GM18520 (cell line): ENCODE data around the gene TMC4.

Source experiments
- ATAC-seq: cut with Tn5 transposase; IDR thresholded peaks from one replicate; pipeline ENCODE4 v1.9.1; 2021; ENCODE audit not compliant: unreplicated experiment

The TMC4 gene

DNA sequence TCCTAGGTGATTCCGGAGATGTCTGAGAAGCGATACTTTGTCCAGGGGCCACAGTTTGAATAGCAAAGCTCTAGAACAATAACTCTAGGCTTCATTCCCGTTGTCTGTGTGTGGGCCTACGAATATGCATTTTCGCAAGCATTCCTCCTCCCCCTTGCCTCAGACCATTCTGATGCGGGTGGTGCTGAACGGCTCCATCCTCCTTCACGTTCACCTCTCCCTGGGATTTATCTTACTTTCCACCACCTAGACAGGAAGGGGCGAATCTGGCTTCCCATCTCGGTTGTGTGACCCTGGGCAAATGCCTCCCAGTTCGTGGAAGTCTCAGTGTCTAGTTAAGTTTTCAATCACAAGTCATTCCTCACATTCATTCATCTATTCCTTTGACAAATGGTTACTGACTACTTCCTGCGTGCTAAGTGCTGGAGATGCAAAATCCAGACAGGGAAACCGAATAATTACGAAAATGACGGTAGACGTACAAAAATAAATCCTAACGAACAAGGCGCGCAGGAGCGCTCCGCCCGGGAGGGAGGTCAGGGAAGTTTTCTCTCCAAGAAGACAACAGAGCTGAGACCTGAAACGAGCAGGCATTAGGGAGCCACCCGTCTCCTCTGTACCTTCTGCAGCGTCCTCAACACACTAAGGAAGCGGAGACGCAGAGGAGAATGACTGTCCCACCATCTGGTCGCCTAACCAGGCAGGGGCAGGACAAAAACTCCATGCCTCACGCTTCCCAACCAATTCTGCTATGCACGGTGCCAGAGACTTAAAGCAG, 36.7 kb downstream of the TMC4 start:
- ATAC-seq = no peak

DNA sequence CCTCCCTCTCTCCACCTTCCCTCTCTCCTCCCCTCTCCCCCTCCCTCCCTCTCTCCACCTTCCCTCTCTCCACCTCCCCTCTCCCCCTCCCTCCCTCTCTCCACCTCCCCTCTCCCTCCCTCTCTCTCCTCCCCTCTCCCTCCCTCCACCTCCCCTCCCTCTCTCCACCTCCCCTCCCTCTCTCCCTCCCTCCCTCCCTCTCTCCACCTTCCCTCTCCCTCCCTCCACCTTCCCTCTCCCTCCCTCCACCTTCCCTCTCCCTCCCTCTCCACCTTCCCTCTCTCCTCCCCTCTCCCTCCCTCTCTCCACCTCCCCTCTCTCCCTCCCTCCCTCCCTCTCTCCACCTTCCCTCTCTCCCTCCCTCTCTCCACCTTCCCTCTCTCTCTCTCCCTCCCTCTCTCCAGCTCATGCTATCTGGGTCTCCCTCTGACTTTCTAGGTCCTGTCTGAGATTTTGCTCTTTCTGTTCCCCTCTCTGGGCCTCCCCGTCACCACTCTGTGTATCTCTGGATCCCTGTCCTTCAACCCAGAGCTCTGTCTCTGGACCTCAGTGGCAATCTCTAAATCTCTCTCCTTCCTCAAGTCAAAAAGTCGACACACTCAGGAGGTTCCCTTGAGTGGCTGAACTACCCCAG, 38.9 kb downstream of the TMC4 start:
- ATAC-seq = no peak

DNA sequence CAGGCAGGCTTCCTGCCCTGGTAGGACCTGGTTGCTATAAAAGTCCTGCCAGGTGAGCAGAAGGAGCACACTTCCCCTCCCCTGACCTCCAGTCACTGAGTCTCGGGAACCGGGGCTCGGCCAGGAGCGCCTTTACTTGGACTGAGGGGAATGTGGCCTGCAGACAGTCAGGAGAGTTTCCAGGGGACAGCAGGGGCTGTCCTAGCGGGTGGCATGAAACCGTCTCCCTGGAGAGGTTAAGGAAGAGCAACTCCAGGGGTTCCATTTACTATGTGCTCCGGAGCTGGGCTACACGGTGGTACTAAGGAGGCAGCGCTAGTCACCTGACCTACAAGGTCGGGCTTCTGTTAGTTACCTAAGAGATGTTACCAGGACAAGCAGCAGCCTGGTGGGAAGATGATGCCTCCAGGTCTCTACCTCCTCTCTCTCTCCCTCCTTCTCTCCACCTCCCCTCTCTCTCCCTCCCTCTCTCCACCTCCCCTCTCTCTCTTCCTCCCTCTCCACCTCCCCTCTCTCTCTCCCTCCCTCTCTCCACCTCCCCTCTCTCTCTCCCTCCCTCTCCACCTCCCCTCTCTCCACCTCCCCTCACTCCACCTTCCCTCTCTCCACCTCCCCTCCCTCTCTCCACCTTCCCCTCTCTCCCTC, 39.5 kb downstream of the TMC4 start:
- ATAC-seq = no peak

DNA sequence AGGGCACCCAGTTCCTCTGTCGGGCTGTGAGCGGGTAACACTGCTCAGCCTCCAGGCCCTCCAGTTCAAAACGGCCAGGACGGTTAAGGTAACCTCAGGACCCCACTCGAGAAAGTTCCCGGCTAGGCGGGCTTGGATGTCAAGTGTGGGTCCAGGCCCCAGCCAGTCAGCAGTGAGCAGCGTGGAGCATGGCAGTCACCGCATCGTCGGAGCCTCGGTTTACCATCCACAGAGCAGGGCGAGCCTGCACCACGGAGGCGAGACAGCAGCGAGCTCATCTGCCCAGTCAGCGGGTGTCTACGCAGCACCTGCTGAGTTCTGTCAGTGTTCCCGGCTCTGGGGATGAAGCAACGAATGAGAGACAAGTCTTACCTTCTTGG, 43.4 kb downstream of the TMC4 start:
- no peak for ATAC-seq

DNA sequence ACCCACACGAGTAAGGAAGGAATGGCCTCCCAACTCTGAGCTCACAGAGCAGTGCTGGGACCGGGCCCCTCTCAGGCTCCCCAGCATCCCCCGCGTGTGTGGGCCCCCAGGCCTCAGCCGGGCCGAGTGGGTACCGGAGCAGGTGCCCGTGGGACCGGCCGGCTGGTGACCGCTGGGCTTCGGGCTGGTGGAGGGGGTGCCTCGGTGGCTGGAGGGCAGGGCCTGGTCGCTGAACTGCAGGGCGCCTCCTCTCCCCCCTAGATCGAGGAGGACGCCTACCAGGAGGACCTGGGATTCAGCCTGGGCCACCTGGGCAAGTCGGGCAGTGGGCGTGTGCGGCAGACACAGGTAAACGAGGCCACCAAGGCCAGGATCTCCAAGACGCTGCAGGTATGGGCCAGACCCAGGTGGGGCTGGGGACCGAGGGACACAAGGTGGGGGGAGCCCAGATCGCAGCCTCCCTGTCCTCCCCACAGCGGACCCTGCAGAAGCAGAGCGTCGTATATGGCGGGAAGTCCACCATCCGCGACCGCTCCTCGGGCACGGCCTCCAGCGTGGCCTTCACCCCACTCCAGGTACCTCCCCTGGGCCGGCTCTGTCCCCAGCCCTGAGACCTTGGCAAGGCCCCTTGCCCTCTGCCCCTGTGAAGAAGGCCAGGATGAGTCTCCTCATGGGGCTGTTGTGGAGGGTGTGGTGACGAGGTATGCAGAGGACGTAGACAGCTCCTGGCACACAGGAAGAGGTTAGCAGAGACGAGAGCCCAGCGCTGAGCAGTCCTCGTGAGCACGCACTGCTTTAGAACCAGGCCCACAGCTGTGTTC, 44.0 kb downstream of the TMC4 start:
- no peak for ATAC-seq

DNA sequence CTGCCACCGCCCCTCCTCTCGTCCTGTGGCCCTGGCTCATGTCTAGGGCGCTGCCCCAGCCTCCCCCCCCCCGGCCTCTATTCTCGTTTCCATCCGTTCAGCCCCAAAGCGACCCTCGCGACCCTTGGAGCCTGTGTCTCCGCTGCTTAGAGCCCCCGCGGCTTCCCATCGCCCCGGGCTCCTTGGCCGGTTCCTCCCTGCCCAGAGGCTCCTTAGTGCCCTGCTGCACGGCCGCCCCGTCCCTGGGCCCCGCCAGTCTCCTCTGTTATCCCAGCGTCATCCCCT, 44.6 kb downstream of the TMC4 start:
- ATAC-seq = no peak

DNA sequence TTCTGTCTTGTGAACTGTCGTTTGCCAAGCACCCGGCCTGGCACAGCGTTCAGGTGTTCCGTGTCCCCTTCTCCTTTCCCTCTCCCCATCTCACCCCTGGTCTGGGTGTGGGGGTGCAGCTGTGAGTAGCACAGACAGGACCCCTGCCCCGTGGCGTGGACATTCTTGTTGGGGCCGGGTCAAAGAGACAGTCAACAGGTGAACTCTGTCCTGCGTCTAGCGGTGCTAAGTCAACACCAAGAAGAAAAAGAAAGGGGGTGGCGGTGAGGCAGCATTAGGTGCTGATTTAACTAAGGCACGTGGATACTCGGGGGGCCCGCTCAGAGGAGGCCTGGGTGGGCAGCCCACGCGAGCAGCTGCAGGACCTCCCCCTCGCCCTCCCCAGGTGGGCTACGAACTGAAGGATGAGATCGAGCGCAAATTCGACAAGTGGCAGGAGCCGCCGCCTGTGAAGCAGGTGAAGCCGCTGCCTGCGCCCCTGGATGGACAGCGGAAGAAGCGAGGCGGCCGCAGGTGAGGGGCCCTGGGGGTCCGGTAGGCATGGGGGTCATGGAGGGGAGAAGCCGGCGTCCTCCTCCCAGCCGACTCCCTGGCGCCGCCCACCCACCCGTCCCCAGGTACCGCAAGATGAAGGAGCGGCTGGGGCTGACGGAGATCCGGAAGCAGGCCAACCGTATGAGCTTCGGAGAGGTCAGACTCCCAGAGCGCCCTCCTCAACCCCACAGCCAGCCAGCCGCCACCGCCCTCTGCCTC, 45.1 kb downstream of the TMC4 start:
- no peak for ATAC-seq

DNA sequence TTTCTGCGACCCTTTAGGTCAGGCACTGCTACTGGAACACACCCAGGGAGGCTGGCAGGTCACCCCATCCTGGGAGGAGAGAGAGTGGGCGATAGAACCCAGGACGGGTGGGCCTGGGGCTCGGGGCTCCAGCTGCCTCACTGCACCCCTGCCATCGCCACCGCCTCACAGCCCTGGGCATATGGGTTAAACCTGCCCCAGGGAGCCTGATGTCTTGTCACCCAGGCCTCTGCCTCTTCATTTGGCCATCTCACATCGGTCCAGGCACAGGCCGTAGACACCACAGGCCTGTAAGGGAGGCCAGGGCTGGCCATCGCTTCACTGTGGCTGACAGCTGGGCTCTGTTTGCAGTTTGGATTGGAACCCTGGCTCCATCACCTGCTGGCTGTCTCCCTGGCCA, 47.2 kb downstream of the TMC4 start:
- ATAC-seq = no peak

DNA sequence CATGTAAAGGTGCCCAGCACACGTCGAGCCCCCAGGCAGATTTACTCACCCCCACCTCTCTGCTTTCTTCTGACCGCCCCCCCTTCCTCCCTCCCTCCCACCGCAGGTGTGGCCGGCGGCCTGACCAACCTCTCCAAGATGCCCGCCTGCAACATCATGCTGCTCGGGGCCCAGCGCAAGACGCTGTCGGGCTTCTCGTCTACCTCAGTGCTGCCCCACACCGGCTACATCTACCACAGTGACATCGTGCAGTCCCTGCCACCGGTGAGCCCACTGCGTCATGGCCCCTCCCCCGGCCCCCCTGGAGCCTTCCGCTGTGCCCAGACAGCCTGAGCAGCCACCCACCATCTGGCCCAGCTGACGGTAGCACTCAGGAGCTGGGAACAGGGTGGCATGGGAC, 48.6 kb downstream of the TMC4 start:
- no peak for ATAC-seq

DNA sequence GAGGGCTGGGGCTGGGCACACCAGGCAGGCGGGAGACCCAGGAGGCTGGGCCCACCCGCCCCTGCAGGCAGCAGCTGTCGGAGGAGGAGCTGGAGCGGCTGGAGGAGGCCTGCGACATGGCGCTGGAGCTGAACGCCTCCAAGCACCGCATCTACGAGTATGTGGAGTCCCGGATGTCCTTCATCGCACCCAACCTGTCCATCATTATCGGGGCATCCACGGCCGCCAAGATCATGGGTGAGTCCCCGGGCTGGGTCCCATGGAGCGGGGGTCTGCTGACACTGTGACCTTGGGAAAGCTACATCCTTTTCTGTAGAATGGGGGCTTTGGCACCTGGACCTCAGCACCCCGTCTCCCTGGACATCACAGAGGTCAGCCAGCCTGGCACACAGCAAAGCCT, 49.3 kb downstream of the TMC4 start:
- ATAC-seq = no peak

DNA sequence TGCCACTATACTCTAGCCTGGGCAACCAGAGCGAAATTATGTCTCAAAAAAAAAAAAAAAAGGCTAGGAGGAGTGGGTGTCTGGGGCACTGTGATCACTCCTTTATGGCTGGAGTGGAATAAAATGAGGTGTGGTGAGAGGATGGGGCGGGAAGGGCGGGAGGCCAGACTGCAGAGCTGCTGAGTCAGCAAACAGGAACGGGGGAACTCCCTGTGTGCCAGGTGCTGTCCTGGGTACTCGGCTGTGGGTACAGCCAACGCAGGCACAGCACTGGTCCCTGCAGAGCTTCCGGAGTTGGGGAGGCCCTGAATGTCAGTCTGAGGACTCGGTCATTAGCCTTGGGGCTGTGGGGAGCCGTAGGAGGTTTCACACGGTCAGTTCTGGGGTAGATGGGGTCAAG, 51.7 kb downstream of the TMC4 start:
- no peak for ATAC-seq

DNA sequence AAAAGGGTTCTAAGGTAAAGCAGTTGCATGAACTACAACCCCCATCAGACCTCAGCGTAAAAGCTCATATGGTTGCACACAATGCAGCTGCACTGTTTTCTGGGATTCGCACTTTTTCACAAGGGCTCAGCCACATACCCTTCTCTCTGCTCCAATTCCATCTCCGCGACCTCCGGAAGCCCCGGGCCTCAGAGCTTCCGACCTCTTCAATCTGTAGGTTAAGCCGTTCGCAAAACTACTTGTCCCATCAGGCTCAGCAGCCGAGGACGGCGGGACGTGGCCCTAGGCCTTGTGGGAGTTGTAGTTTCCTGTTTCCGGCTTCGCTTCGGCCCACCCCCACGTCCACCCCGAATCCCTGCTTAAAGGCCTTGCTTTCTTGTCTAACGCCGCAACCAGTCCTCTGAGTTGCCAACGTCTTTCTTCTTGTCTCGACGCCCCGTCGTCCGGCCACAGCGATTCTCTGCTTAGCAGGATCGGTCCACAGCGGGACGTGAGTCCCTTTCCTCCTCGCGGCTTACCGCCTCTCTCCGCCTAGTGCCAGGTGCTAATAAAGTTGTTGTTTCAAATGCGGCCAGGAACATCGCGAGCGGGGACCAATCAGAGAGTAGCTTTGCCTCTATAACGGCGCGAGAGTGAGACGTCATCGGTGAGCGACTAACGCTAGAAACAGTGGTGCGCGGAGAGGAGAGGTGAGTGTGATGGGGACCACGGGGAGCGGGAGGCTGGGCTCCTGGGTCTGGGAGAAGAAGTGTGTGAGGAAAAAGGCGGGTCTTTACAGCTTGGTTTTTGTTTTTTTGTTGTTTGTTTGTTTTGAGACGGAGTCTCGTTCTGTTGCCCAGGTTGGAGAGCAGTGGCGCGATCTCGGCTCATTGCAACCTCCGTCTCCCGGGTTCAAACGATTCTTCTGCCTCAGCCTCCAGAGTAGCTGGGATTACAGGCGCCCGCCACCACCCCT, 57.6 kb downstream of the TMC4 start, which contains the start of the genes PRPF31 and TFPT:
Gene PRPF31 (plus strand): TSS at position 646 of the 955 bp plus-strand sequence. CDS start 2,525 bp downstream, outside the sequence.
Gene TFPT (minus strand): TSS at position 549 of the 955 bp plus-strand sequence. CDS start 388 bp downstream, at position 161.
- ATAC-seq = peak; percentile 83

DNA sequence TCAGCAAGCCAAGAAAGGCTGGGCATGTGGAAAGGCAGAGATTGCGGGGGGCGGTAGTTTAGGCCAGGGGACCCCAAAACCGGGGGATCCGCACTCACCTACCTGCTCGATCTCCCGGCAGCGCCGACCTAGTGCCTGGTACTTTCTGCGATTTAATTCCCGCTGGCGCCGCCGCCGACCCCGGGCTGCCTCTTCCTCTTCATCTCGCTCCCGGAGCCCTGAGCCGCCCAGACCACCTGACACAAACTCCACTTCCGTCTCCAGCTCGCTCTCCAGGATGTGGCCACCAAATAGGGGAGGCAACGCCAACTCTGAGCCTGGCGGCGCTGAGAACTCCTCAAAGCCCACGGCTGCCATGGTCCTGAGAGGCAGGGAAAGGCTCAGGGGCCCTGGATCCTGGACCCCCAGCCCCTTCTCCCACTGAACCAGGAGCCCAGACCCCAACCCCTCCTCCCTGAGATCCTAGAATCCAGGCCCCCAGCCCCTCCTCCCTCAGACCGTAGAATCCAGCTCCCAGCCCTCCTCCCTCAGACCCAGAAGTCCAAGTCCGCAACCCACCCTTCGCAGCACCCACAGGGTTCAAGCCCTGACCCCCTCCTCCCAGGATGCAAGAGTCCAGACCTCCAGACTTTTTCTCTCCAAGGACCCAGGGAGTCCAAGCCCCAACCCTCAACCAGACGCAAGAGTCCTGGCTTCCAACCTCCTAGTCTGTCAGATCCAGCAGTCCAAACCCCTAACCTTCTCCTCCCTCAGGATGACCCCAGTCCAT, 58.4 kb downstream of the TMC4 start:
- ATAC-seq = no peak
